ENCODE data around the gene KIF16B.

- TF ChIP-seq CTCF (IDR thresholded peaks at IDR 0.05) (no peak), POLR2A (IDR thresholded peaks at IDR 0.05) (no peak)
Observed at GRCh38 chr20:16607364-16608276, 34.4 kb upstream of the KIF16B start.

Measured in lower leg skin (tissue), 3 donors.